SK-N-SH (cell line): ENCODE results near the gene WDR90. TPM values are rescaled to one million over a fixed set of nuclear protein-coding genes. Genes with fewer than 3 reads are reported as not detected.
A peak's percentile ranks its signal among the peaks of the same experiment; 100 is the strongest.

Experiments used
- CTCF ChIA-PET: fragments of 300-600, 350-600 bp; formaldehyde crosslinking; extraction: SDS; loops from one replicate; lab custom pipeline; 2021; lab: Yijun Ruan, JAX
- POLR2A ChIA-PET: fragments of 350-600 bp; sonication (Branson Sonifier 250); formaldehyde crosslinking; extraction: SDS; loops from one replicate; lab custom pipeline; 2020; ENCODE audit warnings: antibody characterized with exemption, inconsistent platforms; lab: Yijun Ruan, JAX
- DNase-seq: peaks from one replicate; pipeline ENCODE4 v3.0.0; 2012
- H2AFZ ChIP-seq: fragments of 200-600 bp; sonication (generic); 2 replicates; pipeline ENCODE4 v1.8.1; 2016; ENCODE audit warnings: antibody characterized with exemption, mild to moderate bottlenecking, low read depth
- H3F3A ChIP-seq: fragments of 200-600 bp; sonication (generic); replicated peaks from 2 replicates; pipeline ENCODE3; 2016; ENCODE audit warnings: antibody characterized with exemption, mild to moderate bottlenecking; ENCODE audit not compliant: insufficient read depth
- H3K27ac ChIP-seq, 2 experiments: fragments of 200-500 bp in 1 of 2; fragments of 200-600 bp in 1 of 2; sonication (Bioruptor generic) in 1 of 2; sonication (generic), shearing (Covaris generic) in 1 of 2; 2 replicates each; pipeline versions ENCODE4 v1.5.1 to v1.6.1; 2014 to 2016; ENCODE audit warnings: low read depth in 2 of 2, inconsistent platforms in 1 of 2, low read length in 1 of 2, mild to moderate bottlenecking in 1 of 2, mixed read lengths in 1 of 2
- H3K27me3 ChIP-seq: fragments of 200-600 bp; sonication (generic), shearing (Covaris generic); 2 replicates; pipeline ENCODE4 v1.6.1; 2016; ENCODE audit warnings: mixed run types; ENCODE audit not compliant: insufficient read depth
- H3K36me3 ChIP-seq, 2 experiments: fragments of 200-500 bp in 1 of 2; fragments of 200-600 bp in 1 of 2; sonication (Bioruptor generic) in 1 of 2; sonication (generic) in 1 of 2; replicated peaks in 1 of 2; 2 replicates each; pipeline versions ENCODE3 to v1.5.1; 2014 to 2016; ENCODE audit warnings: low read length in 1 of 2, mild to moderate bottlenecking in 1 of 2; ENCODE audit not compliant: insufficient read depth in 2 of 2, control insufficient read depth in 1 of 2
- H3K4me1 ChIP-seq, 2 experiments: fragments of 200-500 bp in 1 of 2; fragments of 200-600 bp in 1 of 2; sonication (Bioruptor generic) in 1 of 2; sonication (generic), shearing (Covaris generic) in 1 of 2; 2 replicates each; pipeline versions ENCODE4 v1.5.1 to v1.6.1; 2014 to 2016; ENCODE audit warnings: low read depth in 1 of 2, low read length in 1 of 2, mixed run types in 1 of 2; ENCODE audit not compliant: insufficient read depth in 2 of 2, control insufficient read depth in 1 of 2
- H3K4me2 ChIP-seq: fragments of 200-600 bp; sonication (generic), shearing (Covaris generic); 2 replicates; pipeline ENCODE4 v1.6.1; 2017; ENCODE audit warnings: mixed run types
- H3K4me3 ChIP-seq, 2 experiments: fragments of 200-500 bp in 1 of 2; fragments of 200-600 bp in 1 of 2; sonication (Bioruptor generic) in 1 of 2; sonication (generic), shearing (Covaris generic) in 1 of 2; 2 replicates each; pipeline versions ENCODE4 v1.5.1 to v1.8.1; 2014 to 2016; ENCODE audit warnings: low read depth in 2 of 2, inconsistent platforms in 1 of 2, low read length in 1 of 2, mild to moderate bottlenecking in 1 of 2, mixed read lengths in 1 of 2, moderate library complexity in 1 of 2
- H3K79me2 ChIP-seq: fragments of 200-600 bp; sonication (generic); 2 replicates; pipeline ENCODE4 v1.8.1; 2017; ENCODE audit warnings: mild to moderate bottlenecking; ENCODE audit not compliant: insufficient read depth
- H3K9ac ChIP-seq: fragments of 200-600 bp; sonication (generic); 2 replicates; pipeline ENCODE4 v1.6.1; 2017; ENCODE audit warnings: mixed run types
- H3K9me2 ChIP-seq: fragments of 200-600 bp; sonication (generic); 2 replicates; pipeline ENCODE4 v1.6.1; 2017; ENCODE audit warnings: mixed run types
- H3K9me3 ChIP-seq: fragments of 200-600 bp; sonication (generic); 2 replicates; pipeline ENCODE4 v1.6.1; 2017; ENCODE audit warnings: mixed run types, mild to moderate bottlenecking, moderate library complexity
- H4K20me1 ChIP-seq: fragments of 200-600 bp; sonication (generic); 2 replicates; pipeline ENCODE4 v1.6.1; 2017; ENCODE audit warnings: mild to moderate bottlenecking, mixed run types; ENCODE audit not compliant: insufficient read depth
- CTCF ChIP-seq: fragments of 200-600 bp; sonication (generic); IDR thresholded peaks from 2 replicates; pipeline ENCODE4 v1.6.1; 2017; ENCODE audit warnings: antibody characterized with exemption, mild to moderate bottlenecking, moderate library complexity
- ELF1 ChIP-seq: IDR thresholded peaks from 2 replicates; pipeline ENCODE4 v1.4.0; 2012
- FOXJ3 ChIP-seq: sonication (generic); formaldehyde crosslinking; IDR thresholded peaks from 2 replicates; pipeline ENCODE4 v1.5.1; 2020; ENCODE audit warnings: mild to moderate bottlenecking, missing genetic modification reagents
- JUND ChIP-seq: IDR thresholded peaks from 2 replicates; pipeline ENCODE4 v1.4.0; 2012
- MXI1 ChIP-seq: IDR thresholded peaks from 2 replicates; pipeline ENCODE4 v1.6.1; 2012; ENCODE audit warnings: mild to moderate bottlenecking, low read depth, low read length, improper control_type of control experiment
- NFIC ChIP-seq: IDR thresholded peaks from 2 replicates; pipeline ENCODE4 v1.4.0; 2012; ENCODE audit warnings: borderline replicate concordance
- NRF1 ChIP-seq: IDR thresholded peaks from 2 replicates; pipeline ENCODE4 v1.6.1; 2012; ENCODE audit warnings: low read depth, mild to moderate bottlenecking, low read length
- RXRA ChIP-seq: IDR thresholded peaks from 2 replicates; pipeline ENCODE4 v1.4.0; 2012; ENCODE audit warnings: low read depth, mild to moderate bottlenecking, borderline replicate concordance
- SIN3A ChIP-seq: IDR thresholded peaks from 2 replicates; pipeline ENCODE4 v1.6.1; 2012; ENCODE audit warnings: low read depth, mild to moderate bottlenecking, low read length, moderate library complexity, borderline replicate concordance
- SMC3 ChIP-seq: IDR thresholded peaks from 2 replicates; pipeline ENCODE4 v1.6.1; 2012; ENCODE audit warnings: low read depth, low read length, improper control_type of control experiment
- TAF1 ChIP-seq: IDR thresholded peaks from 2 replicates; pipeline ENCODE4 v1.6.1; 2012; ENCODE audit warnings: low read depth, mild to moderate bottlenecking, low read length, moderate library complexity, borderline replicate concordance
- TCF12 ChIP-seq: IDR thresholded peaks from 2 replicates; pipeline ENCODE4 v1.4.0; 2012
- TEAD4 ChIP-seq: IDR thresholded peaks from 2 replicates; pipeline ENCODE4 v1.4.0; 2012; ENCODE audit warnings: mild to moderate bottlenecking, borderline replicate concordance; ENCODE audit not compliant: insufficient read depth
- YY1 ChIP-seq: IDR thresholded peaks from 2 replicates; pipeline ENCODE4 v1.4.0; 2012; ENCODE audit warnings: low read depth, mild to moderate bottlenecking
- WGBS: methylation state at CpG from one replicate; pipeline ENCODE4 v1.1.6; 2017; ENCODE audit warnings: low lambda C conversion rate; 5-methylcytosine and 5-hydroxymethylcytosine counted together
- polyA plus RNA-seq, 3 experiments: library from polyadenylated mRNA; depleted of rRNA; stranded (reverse); fragments of >200 nt; gene quantifications; 2 replicates each; pipeline ENCODE4 v1.2.3, GENCODE V29; 2012
- TF ChIP-seq, protein P1 (sequence below): fragments of 150-350 bp; IDR thresholded peaks from 2 replicates; pipeline ENCODE4 v1.6.1; 2017; ENCODE audit warnings: antibody characterized with exemption, low read length, low read depth, borderline replicate concordance
- TF ChIP-seq, protein P2 (sequence below): IDR thresholded peaks from 2 replicates; pipeline ENCODE4 v1.4.0; 2012; ENCODE audit warnings: low read depth, borderline replicate concordance
- TF ChIP-seq, protein P3 (sequence below): IDR thresholded peaks from 2 replicates; pipeline ENCODE4 v1.4.0; 2012; ENCODE audit warnings: low read depth
- TF ChIP-seq, protein P4 (sequence below): IDR thresholded peaks from 2 replicates; pipeline ENCODE4 v1.4.0; 2012; ENCODE audit warnings: low read depth, borderline replicate concordance

The WDR90 gene
- polyA plus RNA-seq, 1 of the 3 experiments (the other 2 are of a cell fraction) = 32.0 TPM

- 97% methylated on average over 29 of the region's 57 CpGs for WGBS
- Histone ChIP-seq H3K9me3 (no peaks in the 10 kb centered on the region), H3K79me2 (peaks cover 22% of the 10 kb centered on the region)
- no peak for TF ChIP-seq RXRA
- no peak for TF ChIP-seq TCF12
- TF ChIP-seq NRF1 = no peak
- no peak for TF ChIP-seq JUND
- TF ChIP-seq, protein P1, sequence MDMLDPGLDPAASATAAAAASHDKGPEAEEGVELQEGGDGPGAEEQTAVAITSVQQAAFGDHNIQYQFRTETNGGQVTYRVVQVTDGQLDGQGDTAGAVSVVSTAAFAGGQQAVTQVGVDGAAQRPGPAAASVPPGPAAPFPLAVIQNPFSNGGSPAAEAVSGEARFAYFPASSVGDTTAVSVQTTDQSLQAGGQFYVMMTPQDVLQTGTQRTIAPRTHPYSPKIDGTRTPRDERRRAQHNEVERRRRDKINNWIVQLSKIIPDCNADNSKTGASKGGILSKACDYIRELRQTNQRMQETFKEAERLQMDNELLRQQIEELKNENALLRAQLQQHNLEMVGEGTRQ = no peak
- no peak for TF ChIP-seq SMC3
- no peak for TF ChIP-seq TAF1
- TF ChIP-seq, protein P2, sequence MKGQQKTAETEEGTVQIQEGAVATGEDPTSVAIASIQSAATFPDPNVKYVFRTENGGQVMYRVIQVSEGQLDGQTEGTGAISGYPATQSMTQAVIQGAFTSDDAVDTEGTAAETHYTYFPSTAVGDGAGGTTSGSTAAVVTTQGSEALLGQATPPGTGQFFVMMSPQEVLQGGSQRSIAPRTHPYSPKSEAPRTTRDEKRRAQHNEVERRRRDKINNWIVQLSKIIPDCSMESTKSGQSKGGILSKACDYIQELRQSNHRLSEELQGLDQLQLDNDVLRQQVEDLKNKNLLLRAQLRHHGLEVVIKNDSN = no peak
- TF ChIP-seq ELF1 = no peak
- no peak for TF ChIP-seq SIN3A
- TF ChIP-seq, all 33 proteins: peak for 0
- Histone ChIP-seq H3K27ac (no peak overlapping the region; a peak in 1 of 4 replicates), H3K27me3 (no peaks in the 10 kb centered on the region), H3K9me2 (no peaks in the 10 kb centered on the region), H2AFZ (no peak overlapping the region), H3K4me2 (no peak overlapping the region), H3K36me3 (peaks cover 9 to 34% of the 10 kb centered on the region in 2 experiments), H3K4me1 (peaks cover 8 to 33% of the 10 kb centered on the region in 2 experiments; a peak in 2 of 4 replicates), H3K4me3 (no peak overlapping the region), H3K9ac (no peak overlapping the region), H4K20me1 (peaks cover 20% of the 10 kb centered on the region), H3F3A (peaks cover 14% of the 10 kb centered on the region)
- no peak for DNase-seq
- ChIA-PET CTCF (interaction anchor here (0.8 to 2.7 kb wide), 4 partner anchors 9 to 29 kb away, joined by 3 to 17 read pairs (median 4); partner anchors contain the start of gene RHOT2), POLR2A (no interaction called here)
These were observed 28.4 kb downstream of the WDR90 start for GRCh38 chr16:677316-678190.

DNA sequence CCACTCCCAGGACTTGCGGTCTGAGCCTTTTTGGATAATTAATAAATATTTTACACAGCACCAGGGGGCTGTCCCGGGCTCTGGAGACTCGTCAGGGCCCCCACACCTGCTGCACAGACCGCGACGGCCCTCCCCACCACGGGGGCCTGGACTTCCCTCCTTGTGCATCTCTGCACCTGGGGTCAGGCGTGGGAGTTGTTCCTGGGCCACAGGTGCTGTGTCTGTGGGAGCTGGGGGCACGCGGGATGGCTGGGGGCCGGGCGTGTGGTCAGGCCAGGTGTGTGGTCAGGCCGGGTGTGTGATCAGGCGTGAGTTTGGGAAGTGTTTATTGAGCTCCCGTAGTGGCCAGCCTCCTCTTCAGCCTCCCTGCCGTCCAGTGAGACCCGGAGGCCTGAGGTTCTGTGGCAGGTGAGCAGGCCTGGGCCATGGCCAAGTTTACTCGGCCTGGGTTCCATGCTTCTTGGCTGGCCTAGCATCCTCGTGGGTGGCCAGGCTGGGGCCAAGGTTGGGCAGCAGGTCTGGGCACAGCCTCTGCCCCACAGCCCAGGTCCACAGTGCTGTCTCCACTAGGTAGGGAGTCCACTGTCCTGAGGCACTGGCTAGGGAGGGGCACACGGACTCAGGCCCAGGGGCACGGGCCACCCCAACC lies 29.2 kb downstream of the WDR90 start:
- ChIA-PET CTCF (interaction anchor here (0.8 to 3.8 kb wide), 7 partner anchors 11 to 42 kb away, joined by 3 to 20 read pairs (median 3); partner anchors contain the start of genes RHOT2 and WDR90), POLR2A (interaction anchor here (1.0 to 1.6 kb wide), 4 partner anchors 11 to 38 kb away, joined by 4 to 10 read pairs (median 4); partner anchors contain the start of genes RHOT2 and WDR24)
- Histone ChIP-seq H3K4me1 (peaks cover 8 to 41% of the 10 kb centered on the region in 2 experiments; a peak in 2 of 4 replicates), H3K27ac (peak overlapping the region; percentile 82 to 96; a peak in 3 of 4 replicates), H3F3A (peaks cover 14% of the 10 kb centered on the region), H3K27me3 (no peaks in the 10 kb centered on the region), H4K20me1 (peaks cover 23% of the 10 kb centered on the region), H3K9me3 (no peaks in the 10 kb centered on the region), H3K4me3 (no peak overlapping the region), H3K9ac (no peak overlapping the region), H3K36me3 (peaks cover 13 to 34% of the 10 kb centered on the region in 2 experiments), H3K79me2 (peaks cover 30% of the 10 kb centered on the region), H3K4me2 (no peak overlapping the region), H3K9me2 (no peaks in the 10 kb centered on the region), H2AFZ (no peak overlapping the region)
- WGBS = 91% methylated on average over 17 of the region's 21 CpGs
- DNase-seq = no peak
- TF ChIP-seq SIN3A (no peak), NFIC (no peak), ELF1 (no peak), CTCF (no peak), SMC3 (no peak), YY1 (no peak), MXI1 (no peak), RXRA (no peak), JUND (no peak), TEAD4 (no peak), FOXJ3 (CRISPR knock-in tag) (no peak)
- TF ChIP-seq, protein P3, sequence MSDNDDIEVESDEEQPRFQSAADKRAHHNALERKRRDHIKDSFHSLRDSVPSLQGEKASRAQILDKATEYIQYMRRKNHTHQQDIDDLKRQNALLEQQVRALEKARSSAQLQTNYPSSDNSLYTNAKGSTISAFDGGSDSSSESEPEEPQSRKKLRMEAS = no peak
- TF ChIP-seq, protein P4, sequence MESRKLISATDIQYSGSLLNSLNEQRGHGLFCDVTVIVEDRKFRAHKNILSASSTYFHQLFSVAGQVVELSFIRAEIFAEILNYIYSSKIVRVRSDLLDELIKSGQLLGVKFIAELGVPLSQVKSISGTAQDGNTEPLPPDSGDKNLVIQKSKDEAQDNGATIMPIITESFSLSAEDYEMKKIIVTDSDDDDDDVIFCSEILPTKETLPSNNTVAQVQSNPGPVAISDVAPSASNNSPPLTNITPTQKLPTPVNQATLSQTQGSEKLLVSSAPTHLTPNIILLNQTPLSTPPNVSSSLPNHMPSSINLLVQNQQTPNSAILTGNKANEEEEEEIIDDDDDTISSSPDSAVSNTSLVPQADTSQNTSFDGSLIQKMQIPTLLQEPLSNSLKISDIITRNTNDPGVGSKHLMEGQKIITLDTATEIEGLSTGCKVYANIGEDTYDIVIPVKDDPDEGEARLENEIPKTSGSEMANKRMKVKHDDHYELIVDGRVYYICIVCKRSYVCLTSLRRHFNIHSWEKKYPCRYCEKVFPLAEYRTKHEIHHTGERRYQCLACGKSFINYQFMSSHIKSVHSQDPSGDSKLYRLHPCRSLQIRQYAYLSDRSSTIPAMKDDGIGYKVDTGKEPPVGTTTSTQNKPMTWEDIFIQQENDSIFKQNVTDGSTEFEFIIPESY = no peak
